Mammary epithelial cell (primary cell): ENCODE data around the gene SLC7A1.

ENCODE experiments used
- CTCF ChIP-seq, 2 donors: IDR thresholded peaks in 1 of 2; conservative IDR thresholded peaks in 1 of 2; 2 replicates each; pipeline ENCODE4 v1.5.1; 2011 to 2012; ENCODE audit warnings: inconsistent platforms in 2 of 2, low read length in 2 of 2, mild to moderate bottlenecking in 2 of 2, control low read depth in 1 of 2, low read depth in 1 of 2; ENCODE audit not compliant: insufficient read depth in 1 of 2; ENCODE audit errors: extremely low read depth in 1 of 2
- EZH2 ChIP-seq: IDR thresholded peaks from 2 replicates; pipeline ENCODE4 v1.6.1; 2012; ENCODE audit warnings: low read length, inconsistent platforms, borderline replicate concordance

- TF ChIP-seq CTCF (conservative IDR thresholded peaks at IDR 0.05 in 1 of 2, IDR thresholded peaks at IDR 0.05 in 1 of 2; ENCODE audit: extremely low read depth in 1 of 2, insufficient read depth in 1 of 2, low read depth in 1 of 2, low read length in 2 of 2), result peak; percentile 99 to 100
- no peak for TF ChIP-seq EZH2
Measured at GRCh38 chr13:29472332-29472961, 123.0 kb downstream of the SLC7A1 start.
